ENCODE measurements around the gene GPER1.

GRCh38 chr7:1062296-1063294, 25.3 kb upstream of the GPER1 start:
- TF ChIP-seq CTCF (conservative IDR thresholded peaks at IDR 0.05; ENCODE audit: low read length), result no peak
- no peak for TF ChIP-seq EZH2phosphoT487 (IDR thresholded peaks at IDR 0.05; ENCODE audit: borderline replicate concordance, low read depth, low read length)

Measured in OCI-LY7 (cell line).